ENCODE data around the gene AFTPH. TPM values are rescaled to one million over a fixed set of nuclear protein-coding genes. Genes with fewer than 3 reads are reported as not detected.

AFTPH gene
- total RNA-seq, 1 experiment from 2014 or later = 13.5 TPM

DNA sequence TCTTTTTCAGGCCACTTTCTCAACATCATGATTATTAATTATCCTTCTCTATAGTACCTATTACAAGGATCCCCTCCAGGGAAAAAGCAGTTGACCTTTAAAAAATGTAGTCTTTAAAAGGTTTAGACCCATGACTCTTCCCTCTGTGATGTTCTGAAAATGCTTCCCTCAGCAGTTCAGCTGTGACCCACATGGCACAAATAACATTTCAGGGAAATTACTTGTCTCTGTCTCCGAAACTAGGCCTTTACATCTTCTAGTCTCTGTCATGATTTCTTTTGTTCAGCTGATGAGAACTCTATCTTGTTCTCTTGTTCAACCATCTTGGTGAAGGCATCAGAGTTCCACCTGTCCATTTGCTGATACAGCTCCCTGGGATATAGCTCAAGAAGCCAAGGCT lies 41.9 kb upstream of the AFTPH start:
- H3K36me3 Mint-ChIP-seq (ENCODE audit: insufficient read depth in 1 of 3, low read depth in 3 of 3) = no peaks in the 10 kb centered on the region
- H2BK12ac ChIP-seq (ENCODE audit: insufficient read length, low read depth, low read length) = no peak overlapping the region
- H3K23ac ChIP-seq (ENCODE audit: insufficient read length, low read depth, low read length) = no peak overlapping the region
- no peak overlapping the region for H2AK5ac ChIP-seq (ENCODE audit: insufficient read length, low read length)
- H3K4me1 Mint-ChIP-seq = peaks cover 0 to 7% of the 10 kb centered on the region in 2 experiments; a peak in 2 of 4 replicates
- H3K9me3 Mint-ChIP-seq = no peaks in the 10 kb centered on the region
- no peak overlapping the region for H3K18ac ChIP-seq (ENCODE audit: insufficient read length, low read depth, low read length)
- H3K27me3 Mint-ChIP-seq (ENCODE audit: low read depth) = no peaks in the 10 kb centered on the region; the same call in 1 of the 2 replicates
- no peak overlapping the region for H4K8ac ChIP-seq (replicated peaks; ENCODE audit: insufficient read length, low read depth, low read length)
- no peak overlapping the region for H3K4me2 ChIP-seq (ENCODE audit: insufficient read depth, insufficient read length, low read length)
- TF ChIP-seq, protein P1, sequence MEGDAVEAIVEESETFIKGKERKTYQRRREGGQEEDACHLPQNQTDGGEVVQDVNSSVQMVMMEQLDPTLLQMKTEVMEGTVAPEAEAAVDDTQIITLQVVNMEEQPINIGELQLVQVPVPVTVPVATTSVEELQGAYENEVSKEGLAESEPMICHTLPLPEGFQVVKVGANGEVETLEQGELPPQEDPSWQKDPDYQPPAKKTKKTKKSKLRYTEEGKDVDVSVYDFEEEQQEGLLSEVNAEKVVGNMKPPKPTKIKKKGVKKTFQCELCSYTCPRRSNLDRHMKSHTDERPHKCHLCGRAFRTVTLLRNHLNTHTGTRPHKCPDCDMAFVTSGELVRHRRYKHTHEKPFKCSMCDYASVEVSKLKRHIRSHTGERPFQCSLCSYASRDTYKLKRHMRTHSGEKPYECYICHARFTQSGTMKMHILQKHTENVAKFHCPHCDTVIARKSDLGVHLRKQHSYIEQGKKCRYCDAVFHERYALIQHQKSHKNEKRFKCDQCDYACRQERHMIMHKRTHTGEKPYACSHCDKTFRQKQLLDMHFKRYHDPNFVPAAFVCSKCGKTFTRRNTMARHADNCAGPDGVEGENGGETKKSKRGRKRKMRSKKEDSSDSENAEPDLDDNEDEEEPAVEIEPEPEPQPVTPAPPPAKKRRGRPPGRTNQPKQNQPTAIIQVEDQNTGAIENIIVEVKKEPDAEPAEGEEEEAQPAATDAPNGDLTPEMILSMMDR (conservative IDR thresholded peaks at IDR 0.05) = no peak
- no peak overlapping the region for H3K27ac ChIP-seq (ENCODE audit: insufficient read length, low read depth, low read length)
- no peak overlapping the region for H3T11ph ChIP-seq (ENCODE audit: low read length)
- no peak overlapping the region for H3K14ac ChIP-seq (ENCODE audit: insufficient read depth, low read length)
- H3K27ac Mint-ChIP-seq = no peak overlapping the region
- whole genome bisulfite sequencing (ENCODE audit: extremely low coverage, insufficient read length, low lambda C conversion rate) = no CpG with 5 or more reads among the region's 1 CpG
- H3K4ac ChIP-seq (ENCODE audit: low read depth, low read length) = no peak overlapping the region
- no peak overlapping the region for H2AFZ ChIP-seq (ENCODE audit: low read length)
- no peak overlapping the region for H2BK120ac ChIP-seq (ENCODE audit: low read depth, low read length, poor library complexity, severe bottlenecking)
- no peak overlapping the region for H3K4me3 Mint-ChIP-seq
- no peak overlapping the region for H3K56ac ChIP-seq (ENCODE audit: insufficient read length, low read depth, low read length)
- H4K91ac ChIP-seq (ENCODE audit: insufficient read length, low read depth, low read length) = no peak overlapping the region
- H3K9me3 ChIP-seq (ENCODE audit: control insufficient read depth, low read depth, low read length) = no peaks in the 10 kb centered on the region
- H3K4me1 ChIP-seq (ENCODE audit: insufficient read depth, low read length) = no peaks in the 10 kb centered on the region; the same call in 1 of the 2 replicates
- no peak overlapping the region for H2BK20ac ChIP-seq (ENCODE audit: low read depth, low read length, poor library complexity, severe bottlenecking)
- no peaks in the 10 kb centered on the region for H3K27me3 ChIP-seq (ENCODE audit: insufficient read depth, low read length)
- no peak overlapping the region for H2BK5ac ChIP-seq (ENCODE audit: insufficient read length, low read length)
- no peak overlapping the region for H4K5ac ChIP-seq (ENCODE audit: insufficient read length, low read depth, low read length)
- no peaks in the 10 kb centered on the region for H3K79me1 ChIP-seq (ENCODE audit: insufficient read depth, low read depth, low read length, poor library complexity, severe bottlenecking)
- no peaks in the 10 kb centered on the region for H3K79me2 ChIP-seq (ENCODE audit: insufficient read depth, low read length)
- no peak overlapping the region for H3K9ac ChIP-seq (ENCODE audit: extremely low read depth, insufficient read length, low read length)
- H3K23me2 ChIP-seq (ENCODE audit: insufficient read length, low read depth, low read length, poor library complexity, severe bottlenecking) = no peaks in the 10 kb centered on the region
- H2BK15ac ChIP-seq (ENCODE audit: low read depth, low read length) = no peak overlapping the region
- H4K20me1 ChIP-seq (ENCODE audit: control insufficient read depth, insufficient read depth, insufficient read length) = no peaks in the 10 kb centered on the region
- no peak for DNase-seq

All from H9 (cell line).